ENCODE measurements around the gene LITAFD. TPM values are rescaled to one million over a fixed set of nuclear protein-coding genes. Genes with fewer than 3 reads are reported as not detected.
"Not testable (repeated sequence)": the region's sequence is repeated elsewhere in the genome, so short reads cannot be mapped to it uniquely, and the experiment has no call there.

The LITAFD gene
- total and polyA plus RNA-seq, 9 of the 15 experiments (the other 6 are each of a cell fraction or from before 2014, with no cell fraction given): not detected

- H3K9me1 ChIP-seq (ENCODE audit: control insufficient read depth, insufficient read depth, low read length); POLR2A ChIA-PET; H3K4me2 ChIP-seq (ENCODE audit: insufficient read depth, low read length); in situ Hi-C loops (cut with MboI); H4K20me1 ChIP-seq (replicated peaks; ENCODE audit: control insufficient read depth, insufficient read depth, low read length); H3K79me2 ChIP-seq (ENCODE audit: control insufficient read depth, insufficient read depth, low read length); ATAC-seq; H3K4me3 ChIP-seq; H3K9ac ChIP-seq (ENCODE audit: insufficient read depth in 1 of 2, low read depth in 2 of 2, low read length in 2 of 2); DNase-seq (ENCODE audit: extremely low read depth in 1 of 4, low spot score in 3 of 4); BruUV-seq (replicated peaks); H3K27ac ChIP-seq (ENCODE audit: extremely low read depth, low read depth, low read length); H2AFZ ChIP-seq (ENCODE audit: low read depth, low read length); H3K27me3 ChIP-seq (ENCODE audit: control insufficient read depth in 2 of 2, insufficient read depth in 2 of 2, low read length in 2 of 2); intact Hi-C loops (cut with micrococcal nuclease); CTCF ChIA-PET (ENCODE audit: low intra/inter-chr PET ratio); FAIRE-seq; H3K9me3 ChIP-seq (replicated peaks; ENCODE audit: control insufficient read depth, insufficient read depth, low read depth, low read length); H3K4me1 ChIP-seq (replicated peaks in 1 of 2; ENCODE audit: control insufficient read depth in 2 of 2, insufficient read depth in 2 of 2, low read length in 2 of 2): not testable (repeated sequence)
- TF ChIP-seq CEBPB (tag; IDR thresholded peaks at IDR 0.05): 0 out of 2 replicates have a peak, but pooled peaks have one; percentile 31
- H3K36me3 ChIP-seq (ENCODE audit: control insufficient read depth, insufficient read depth, low read length): peaks cover 14% of the 10 kb centered on the region; the same call in 1 of the 3 replicates
- 51% methylated on average over 3 of the region's 4 CpGs for WGBS (ENCODE audit: insufficient coverage, low coverage, missing lambda C conversion rate)
Observed at GRCh38 chr16:8842016-8842415, 40.1 kb upstream of the LITAFD start.

DNA sequence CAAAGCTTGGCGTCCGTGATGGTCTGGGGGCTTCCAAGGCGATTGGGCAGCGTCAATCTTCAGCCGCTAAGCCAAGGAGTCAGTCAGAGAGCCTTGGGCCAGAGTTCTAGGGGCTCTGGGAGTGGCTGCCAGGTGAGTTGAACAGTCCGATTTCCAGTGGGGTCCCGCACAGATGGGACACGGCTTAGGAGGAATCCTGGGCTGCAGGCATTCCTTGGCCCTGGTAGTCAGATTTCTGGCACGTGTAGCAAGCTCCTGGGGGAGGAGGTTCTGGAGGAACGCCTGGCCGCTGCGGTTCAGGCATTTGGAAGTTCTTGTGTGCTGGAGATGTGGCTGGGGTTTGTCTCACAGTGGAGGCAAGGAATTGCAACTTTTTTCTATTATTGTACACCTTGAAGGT, 38.9 kb upstream of the LITAFD start:
- H3K4me1 ChIP-seq (replicated peaks in 1 of 2; ENCODE audit: control insufficient read depth in 2 of 2, insufficient read depth in 2 of 2, low read length in 2 of 2); H3K79me2 ChIP-seq (ENCODE audit: control insufficient read depth, insufficient read depth, low read length); H3K9ac ChIP-seq (ENCODE audit: insufficient read depth in 1 of 2, low read depth in 2 of 2, low read length in 2 of 2); H3K9me1 ChIP-seq (ENCODE audit: control insufficient read depth, insufficient read depth, low read length); BruUV-seq (replicated peaks); DNase-seq (ENCODE audit: extremely low read depth in 1 of 4, low spot score in 3 of 4); POLR2A ChIA-PET; H3K27me3 ChIP-seq (ENCODE audit: control insufficient read depth in 2 of 2, insufficient read depth in 2 of 2, low read length in 2 of 2); intact Hi-C loops (cut with micrococcal nuclease); CTCF ChIA-PET (ENCODE audit: low intra/inter-chr PET ratio); H3K27ac ChIP-seq (ENCODE audit: extremely low read depth, low read depth, low read length); H3K4me2 ChIP-seq (ENCODE audit: insufficient read depth, low read length); H4K20me1 ChIP-seq (replicated peaks; ENCODE audit: control insufficient read depth, insufficient read depth, low read length); in situ Hi-C loops (cut with MboI); ATAC-seq; H3K4me3 ChIP-seq; H3K9me3 ChIP-seq (replicated peaks; ENCODE audit: control insufficient read depth, insufficient read depth, low read depth, low read length); H2AFZ ChIP-seq (ENCODE audit: low read depth, low read length); FAIRE-seq: not testable (repeated sequence)
- 93% methylated on average over 6 of the region's 12 CpGs for WGBS (ENCODE audit: insufficient coverage, low coverage, missing lambda C conversion rate)
- H3K36me3 ChIP-seq (ENCODE audit: control insufficient read depth, insufficient read depth, low read length): peaks cover 26% of the 10 kb centered on the region; the same call in 1 of the 3 replicates
